Trophoblast cell (in vitro differentiated cells and primary cell): ENCODE results near the gene JAGN1.
A peak's percentile ranks its signal among the peaks of the same experiment; 100 is the strongest.
"Not testable (repeated sequence)": the region's sequence is repeated elsewhere in the genome, so short reads cannot be mapped to it uniquely, and the experiment has no call there.

ENCODE experiments used
- DNase-seq, 2 donors: peaks; one replicate each; pipeline ENCODE4 v3.0.0-alpha.2; 2016
- H2AFZ ChIP-seq: 2 replicates; pipeline ENCODE4 v1.6.1; 2013; ENCODE audit warnings: low read length, moderate library complexity, mild to moderate bottlenecking; ENCODE audit not compliant: insufficient read depth, poor library complexity
- H2AK5ac ChIP-seq: 2 replicates; pipeline ENCODE4 v1.6.1; 2013; ENCODE audit warnings: mild to moderate bottlenecking, low read length
- H2BK120ac ChIP-seq: 2 replicates; pipeline ENCODE4 v1.6.1; 2013; ENCODE audit warnings: low read length, mild to moderate bottlenecking, moderate library complexity; ENCODE audit not compliant: insufficient read depth, poor library complexity
- H2BK12ac ChIP-seq: 2 replicates; pipeline ENCODE4 v1.6.1; 2013; ENCODE audit warnings: mild to moderate bottlenecking, low read length, moderate library complexity
- H2BK5ac ChIP-seq: 2 replicates; pipeline ENCODE4 v1.6.1; 2013; ENCODE audit warnings: low read length, low read depth, moderate library complexity, mild to moderate bottlenecking; ENCODE audit not compliant: poor library complexity
- H3K14ac ChIP-seq: 2 replicates; pipeline ENCODE4 v1.6.1; 2013; ENCODE audit warnings: mild to moderate bottlenecking, low read length
- H3K18ac ChIP-seq: 2 replicates; pipeline ENCODE4 v1.6.1; 2013; ENCODE audit warnings: mild to moderate bottlenecking, low read length
- H3K23ac ChIP-seq: 2 replicates; pipeline ENCODE4 v1.6.1; 2013; ENCODE audit warnings: low read length
- H3K27ac ChIP-seq: 2 replicates; pipeline ENCODE4 v1.5.1; 2013; ENCODE audit warnings: low read depth, mild to moderate bottlenecking, inconsistent platforms, low read length, moderate library complexity
- H3K27me3 ChIP-seq: 2 replicates; pipeline ENCODE4 v1.6.1; 2013; ENCODE audit warnings: inconsistent platforms, mild to moderate bottlenecking, low read length, moderate library complexity; ENCODE audit not compliant: insufficient read depth
- H3K36me3 ChIP-seq, 2 experiments: 1 replicate in 1 of 2; 2 replicates in 1 of 2; pipeline ENCODE4 v1.6.1; 2013; ENCODE audit warnings: low read length in 2 of 2, mild to moderate bottlenecking in 2 of 2, moderate library complexity in 1 of 2; ENCODE audit not compliant: insufficient read depth in 2 of 2, control insufficient read depth in 1 of 2
- H3K4ac ChIP-seq: 2 replicates; pipeline ENCODE4 v1.6.1; 2013; ENCODE audit warnings: low read depth, mild to moderate bottlenecking, low read length, moderate library complexity
- H3K4me1 ChIP-seq, 2 experiments: 1 replicate in 1 of 2; 2 replicates in 1 of 2; pipeline ENCODE4 v1.6.1; 2013; ENCODE audit warnings: low read length in 2 of 2, mild to moderate bottlenecking in 2 of 2, moderate library complexity in 1 of 2; ENCODE audit not compliant: insufficient read depth in 2 of 2, control insufficient read depth in 1 of 2
- H3K4me2 ChIP-seq: 2 replicates; pipeline ENCODE4 v1.6.1; 2013; ENCODE audit warnings: inconsistent platforms, mild to moderate bottlenecking, low read length, moderate library complexity
- H3K4me3 ChIP-seq: 2 replicates; pipeline ENCODE4 v1.5.1; 2013; ENCODE audit warnings: mild to moderate bottlenecking, low read depth, low read length, inconsistent platforms
- H3K79me1 ChIP-seq: one replicate; pipeline ENCODE4 v1.6.1; 2013; ENCODE audit warnings: low read length
- H3K79me2 ChIP-seq: 2 replicates; pipeline ENCODE4 v1.6.1; 2013; ENCODE audit warnings: low read length, mild to moderate bottlenecking; ENCODE audit not compliant: control insufficient read depth, insufficient read depth, poor library complexity
- H3K9ac ChIP-seq: 2 replicates; pipeline ENCODE4 v1.6.1; 2013; ENCODE audit warnings: mild to moderate bottlenecking, low read length
- H3K9me3 ChIP-seq: 2 replicates; pipeline ENCODE4 v1.6.1; 2013; ENCODE audit warnings: low read depth, mild to moderate bottlenecking, control low read depth, inconsistent platforms, low read length; ENCODE audit not compliant: insufficient read depth
- H4K12ac ChIP-seq: 2 replicates; pipeline ENCODE4 v1.6.1; 2013; ENCODE audit warnings: low read depth, mild to moderate bottlenecking, low read length, moderate library complexity
- H4K8ac ChIP-seq: 2 replicates; pipeline ENCODE4 v1.6.1; 2013; ENCODE audit warnings: low read depth, mild to moderate bottlenecking, low read length, moderate library complexity
- H4K91ac ChIP-seq: one replicate; pipeline ENCODE4 v1.6.1; 2013; ENCODE audit warnings: low read depth, mild to moderate bottlenecking, low read length, moderate library complexity
- WGBS: extraction: QIAGEN DNeasy Blood & Tissue Kit; methylation state at CpG from one replicate; pipeline ENCODE4 v1.1.7; 2013; ENCODE audit warnings: missing lambda C conversion rate; ENCODE audit not compliant: insufficient read length, insufficient coverage; ENCODE audit errors: extremely low coverage; 5-methylcytosine and 5-hydroxymethylcytosine counted together

JAGN1 gene

DNA sequence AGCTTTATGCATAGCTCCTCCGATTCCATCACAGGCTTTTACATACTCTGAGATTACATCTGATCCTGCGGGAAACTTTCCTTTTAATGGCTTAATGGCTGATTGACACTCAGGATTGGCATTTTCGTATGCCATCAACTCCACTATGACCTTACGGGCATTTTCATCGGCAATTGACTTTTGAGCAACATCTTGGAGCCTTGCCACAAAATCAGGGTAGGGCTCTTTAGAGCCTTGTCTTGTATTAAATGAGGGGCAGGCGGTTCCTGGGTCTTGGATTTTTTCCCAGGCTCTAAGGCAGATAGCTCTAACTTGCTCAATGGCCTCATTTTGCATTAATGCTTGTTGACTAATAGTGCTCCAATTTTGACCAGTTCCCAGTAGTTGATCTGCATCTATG is 38.5 kb upstream of the JAGN1 start:
- not testable (repeated sequence) for H3K27me3 ChIP-seq, H2BK5ac ChIP-seq, H3K79me1 ChIP-seq, H3K36me3 ChIP-seq, H3K4ac ChIP-seq, H2BK120ac ChIP-seq, H2BK12ac ChIP-seq, H3K14ac ChIP-seq, H2AK5ac ChIP-seq, H3K4me1 ChIP-seq, H2AFZ ChIP-seq, H4K12ac ChIP-seq, H3K18ac ChIP-seq, H3K9me3 ChIP-seq, H4K91ac ChIP-seq, H3K4me2 ChIP-seq, H4K8ac ChIP-seq, H3K23ac ChIP-seq, H3K9ac ChIP-seq, H3K4me3 ChIP-seq, H3K79me2 ChIP-seq
- WGBS, result no CpG with 5 or more reads among the region's 6 CpGs
- peak; percentile 43 to 84 for DNase-seq
- peak overlapping the region; percentile 14 for H3K27ac ChIP-seq

DNA sequence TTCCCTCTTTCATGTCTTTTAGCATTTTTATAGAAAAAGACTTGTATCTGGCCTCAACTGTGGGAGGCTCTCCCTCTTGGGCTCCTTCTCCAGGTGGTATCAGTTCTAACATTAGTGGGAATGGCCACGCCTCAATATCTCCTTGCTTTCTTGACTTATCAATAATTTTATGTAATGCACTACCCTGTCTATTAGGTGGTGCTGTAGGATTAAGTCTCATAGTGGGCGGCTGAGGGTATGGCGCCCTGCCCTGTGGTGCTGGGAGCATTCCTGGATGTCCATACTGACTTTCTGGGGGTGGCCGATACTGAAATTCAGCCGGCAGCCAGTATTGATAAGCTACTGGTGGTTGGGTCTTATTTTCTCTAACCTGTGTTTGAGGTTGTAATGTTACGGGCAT is 37.9 kb upstream of the JAGN1 start:
- Histone ChIP-seq H2BK120ac (no peak overlapping the region), H4K8ac (no peak overlapping the region), H2BK5ac (no peak overlapping the region), H3K4ac (no peak overlapping the region), H3K4me1 (peaks cover 3 to 7% of the 10 kb centered on the region in 2 experiments), H4K12ac (no peak overlapping the region), H3K27me3 (no peaks in the 10 kb centered on the region), H3K9me3 (no peaks in the 10 kb centered on the region), H3K18ac (no peak overlapping the region), H2AK5ac (no peak overlapping the region), H3K27ac (no peak overlapping the region), H3K79me2 (no peaks in the 10 kb centered on the region), H3K4me3 (no peak overlapping the region), H3K79me1 (no peaks in the 10 kb centered on the region), H3K23ac (no peak overlapping the region), H2AFZ (no peak overlapping the region), H3K9ac (no peak overlapping the region), H4K91ac (no peak overlapping the region), H3K36me3 (no peaks in the 10 kb centered on the region), H3K4me2 (no peak overlapping the region), H3K14ac (no peak overlapping the region), H2BK12ac (no peak overlapping the region)
- DNase-seq, result no peak
- WGBS, result no CpG with 5 or more reads among the region's 6 CpGs

DNA sequence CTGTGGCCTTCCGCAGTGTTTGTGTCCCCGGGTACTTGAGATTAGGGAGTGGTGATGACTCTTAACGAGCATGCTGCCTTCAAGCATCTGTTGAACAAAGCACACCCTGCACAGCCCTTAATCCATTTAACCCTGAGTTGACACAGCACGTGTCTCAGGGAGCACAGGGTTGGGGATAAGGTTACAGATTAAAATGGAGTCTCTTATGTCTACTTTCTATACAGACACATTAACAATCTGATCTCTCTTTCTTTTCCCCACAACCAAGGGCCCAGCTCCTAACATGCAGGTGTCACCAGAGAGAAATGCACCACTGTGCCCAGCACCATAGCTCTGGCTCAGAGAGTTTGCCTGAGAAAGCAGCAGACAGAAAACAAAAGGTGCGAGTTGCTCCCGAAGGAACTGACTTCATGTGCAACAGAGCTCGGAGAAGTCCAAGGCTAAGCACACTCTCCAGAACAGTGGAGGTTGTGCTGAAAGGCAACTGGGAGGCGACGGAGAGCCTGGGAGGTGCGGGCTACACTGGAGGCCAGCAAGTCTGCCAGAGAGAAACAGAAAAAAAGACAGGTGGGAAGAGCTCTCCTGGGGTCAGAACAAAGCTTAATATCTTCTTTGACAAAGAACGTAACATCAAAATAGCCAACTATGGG is 36.0 kb upstream of the JAGN1 start:
- not testable (repeated sequence) for H2BK12ac ChIP-seq, H2BK120ac ChIP-seq, H3K36me3 ChIP-seq, H3K27me3 ChIP-seq, H2BK5ac ChIP-seq, H2AK5ac ChIP-seq, H4K8ac ChIP-seq, H3K4me3 ChIP-seq, H3K23ac ChIP-seq, H3K9me3 ChIP-seq, H3K4ac ChIP-seq, H3K79me2 ChIP-seq, H3K4me2 ChIP-seq, H3K14ac ChIP-seq, H3K4me1 ChIP-seq, H3K27ac ChIP-seq, DNase-seq, H3K18ac ChIP-seq, H2AFZ ChIP-seq, H3K79me1 ChIP-seq, H3K9ac ChIP-seq, H4K12ac ChIP-seq
- WGBS, result no CpG with 5 or more reads among the region's 11 CpGs
- peak overlapping the region; percentile 20 for H4K91ac ChIP-seq

DNA sequence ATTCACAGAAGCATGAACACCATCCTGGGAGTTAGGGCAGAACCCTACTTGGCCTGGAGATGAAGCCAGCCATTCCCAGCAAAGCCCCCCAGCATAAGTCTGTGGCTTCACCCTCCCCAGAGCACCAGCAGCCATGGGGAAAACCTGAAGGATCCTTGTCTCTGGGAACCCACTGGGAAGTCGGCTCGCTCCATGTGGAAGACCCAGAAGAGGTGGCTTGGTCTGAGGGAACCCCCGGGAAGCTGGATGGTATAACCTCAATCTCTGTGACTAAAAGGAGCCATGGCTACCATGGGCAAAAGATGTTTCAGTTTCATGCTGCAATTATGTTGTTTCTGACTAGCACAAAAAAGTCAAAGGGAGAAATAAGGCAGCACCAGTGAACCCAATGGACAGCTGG is 34.8 kb upstream of the JAGN1 start:
- no peak overlapping the region for H2AFZ ChIP-seq
- no peaks in the 10 kb centered on the region for H3K9me3 ChIP-seq
- no peaks in the 10 kb centered on the region for H3K36me3 ChIP-seq
- H3K79me2 ChIP-seq, result no peaks in the 10 kb centered on the region
- H3K18ac ChIP-seq, result no peak overlapping the region
- H3K9ac ChIP-seq, result no peak overlapping the region
- no peak overlapping the region for H3K27ac ChIP-seq
- no peak overlapping the region for H2BK120ac ChIP-seq
- peaks cover 3 to 7% of the 10 kb centered on the region in 2 experiments for H3K4me1 ChIP-seq
- no peak overlapping the region for H3K23ac ChIP-seq
- no peaks in the 10 kb centered on the region for H3K27me3 ChIP-seq
- no peak overlapping the region for H3K14ac ChIP-seq
- no peak overlapping the region for H3K4ac ChIP-seq
- no peaks in the 10 kb centered on the region for H3K79me1 ChIP-seq
- H4K91ac ChIP-seq, result peak overlapping the region; percentile 61
- H3K4me2 ChIP-seq, result no peak overlapping the region
- H3K4me3 ChIP-seq, result no peak overlapping the region
- no peak overlapping the region for H4K12ac ChIP-seq
- no peak overlapping the region for H2AK5ac ChIP-seq
- H2BK12ac ChIP-seq, result peak overlapping the region; percentile 17
- no peak overlapping the region for H4K8ac ChIP-seq
- no peak overlapping the region for H2BK5ac ChIP-seq
- no CpG with 5 or more reads among the region's 3 CpGs for WGBS
- no peak for DNase-seq
